HG02623 (cell line): ENCODE data around the gene ETV6.

Experiments
- ATAC-seq: cut with Tn5 transposase; IDR thresholded peaks from one replicate; pipeline ENCODE4 v1.9.1; 2021; ENCODE audit warnings: moderate library complexity; ENCODE audit not compliant: unreplicated experiment

Gene ETV6

GRCh38 chr12:11756523-11756922 is 107.0 kb downstream of the ETV6 start:
- ATAC-seq, result no peak

GRCh38 chr12:11757095-11757494 is 107.6 kb downstream of the ETV6 start:
- ATAC-seq, result no peak

- no peak for ATAC-seq
Observed at GRCh38 chr12:11757531-11757930, 108.1 kb downstream of the ETV6 start.

GRCh38 chr12:11758087-11758486 is 108.6 kb downstream of the ETV6 start:
- ATAC-seq, result no peak

- ATAC-seq, result no peak
Observed at GRCh38 chr12:11758510-11759493, 109.3 kb downstream of the ETV6 start.

- ATAC-seq, result no peak
Observed at GRCh38 chr12:11759494-11759878, 110.0 kb downstream of the ETV6 start.

GRCh38 chr12:11759899-11760298 is 110.4 kb downstream of the ETV6 start:
- no peak for ATAC-seq

- ATAC-seq, result peak; percentile 48
Observed at GRCh38 chr12:11761869-11762567, 112.5 kb downstream of the ETV6 start.

GRCh38 chr12:11762723-11763326 is 113.4 kb downstream of the ETV6 start:
- no peak for ATAC-seq

GRCh38 chr12:11763760-11764520 is 114.5 kb downstream of the ETV6 start:
- ATAC-seq, result no peak

- no peak for ATAC-seq
Observed at GRCh38 chr12:11764837-11765236, 115.4 kb downstream of the ETV6 start.

- no peak for ATAC-seq
Observed at GRCh38 chr12:11765421-11765816, 115.9 kb downstream of the ETV6 start.

- peak; percentile 65 for ATAC-seq
Observed at GRCh38 chr12:11765817-11766794, 116.6 kb downstream of the ETV6 start.

GRCh38 chr12:11767029-11767724 is 117.7 kb downstream of the ETV6 start:
- no peak for ATAC-seq

GRCh38 chr12:11767798-11768197 is 118.3 kb downstream of the ETV6 start:
- no peak for ATAC-seq

GRCh38 chr12:11768233-11768965 is 118.9 kb downstream of the ETV6 start:
- ATAC-seq, result no peak

- no peak for ATAC-seq
Observed at GRCh38 chr12:11769723-11770514, 120.4 kb downstream of the ETV6 start.

- ATAC-seq, result no peak
Observed at GRCh38 chr12:11771356-11771755, 121.9 kb downstream of the ETV6 start.
